Measurements from ENCODE around the gene ZNF619.
A peak's percentile ranks its signal among the peaks of the same experiment; 100 is the strongest.

The ZNF619 gene

DNA sequence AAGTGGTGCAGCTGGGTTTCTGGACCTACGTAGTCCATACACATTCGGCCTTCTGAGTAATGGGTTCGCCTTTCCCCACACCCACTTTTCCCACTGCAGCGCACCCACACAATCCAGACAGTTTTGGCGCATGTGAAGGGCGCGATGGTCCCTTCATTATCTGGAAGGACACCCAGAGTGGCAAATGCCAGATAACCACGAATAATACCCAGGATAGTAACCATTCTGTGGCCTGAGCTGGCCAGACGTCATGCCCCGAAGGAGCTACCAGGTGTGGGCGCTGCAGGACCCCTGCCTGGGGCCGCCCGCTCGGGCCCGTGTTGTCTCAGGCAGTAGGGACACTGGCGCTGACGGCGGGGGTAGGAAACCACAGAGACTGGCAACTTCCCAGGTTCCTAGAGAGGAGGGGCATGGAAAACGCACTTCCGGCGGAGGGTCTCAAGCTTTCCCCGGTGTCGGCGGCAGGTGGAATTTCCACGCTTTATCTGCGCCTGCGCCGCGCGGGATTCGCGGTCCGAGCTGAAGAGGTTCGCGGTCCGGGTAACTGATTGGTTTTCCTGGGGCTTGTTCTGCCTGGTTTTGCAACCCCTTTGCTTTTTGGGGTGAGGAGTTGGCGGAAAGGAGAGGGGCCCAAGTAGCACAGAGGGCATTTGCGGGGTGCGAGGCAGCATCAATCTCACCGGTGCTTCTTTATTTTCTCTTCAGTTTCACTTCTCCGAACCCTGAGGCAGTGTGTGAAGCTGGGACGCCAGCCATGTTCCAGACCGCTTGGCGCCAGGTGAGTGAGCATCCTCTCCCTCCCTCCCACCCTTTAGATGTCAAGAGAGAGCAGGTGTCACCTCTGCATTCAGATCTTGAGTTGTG, 28.9 kb downstream of the ZNF619 start, which contains the start of gene ZNF620:
Gene ZNF620, plus strand, starts transcription at position 441 of the 864 bp plus-strand sequence. Its CDS starts 314 bp downstream, at position 755.
- peak within 1 kb of the TSS; percentile 54 for H3K4me3 ChIP-seq (replicated peaks; ENCODE audit: low read depth, low read length)
- TF ChIP-seq, protein P1, sequence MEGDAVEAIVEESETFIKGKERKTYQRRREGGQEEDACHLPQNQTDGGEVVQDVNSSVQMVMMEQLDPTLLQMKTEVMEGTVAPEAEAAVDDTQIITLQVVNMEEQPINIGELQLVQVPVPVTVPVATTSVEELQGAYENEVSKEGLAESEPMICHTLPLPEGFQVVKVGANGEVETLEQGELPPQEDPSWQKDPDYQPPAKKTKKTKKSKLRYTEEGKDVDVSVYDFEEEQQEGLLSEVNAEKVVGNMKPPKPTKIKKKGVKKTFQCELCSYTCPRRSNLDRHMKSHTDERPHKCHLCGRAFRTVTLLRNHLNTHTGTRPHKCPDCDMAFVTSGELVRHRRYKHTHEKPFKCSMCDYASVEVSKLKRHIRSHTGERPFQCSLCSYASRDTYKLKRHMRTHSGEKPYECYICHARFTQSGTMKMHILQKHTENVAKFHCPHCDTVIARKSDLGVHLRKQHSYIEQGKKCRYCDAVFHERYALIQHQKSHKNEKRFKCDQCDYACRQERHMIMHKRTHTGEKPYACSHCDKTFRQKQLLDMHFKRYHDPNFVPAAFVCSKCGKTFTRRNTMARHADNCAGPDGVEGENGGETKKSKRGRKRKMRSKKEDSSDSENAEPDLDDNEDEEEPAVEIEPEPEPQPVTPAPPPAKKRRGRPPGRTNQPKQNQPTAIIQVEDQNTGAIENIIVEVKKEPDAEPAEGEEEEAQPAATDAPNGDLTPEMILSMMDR (IDR thresholded peaks at IDR 0.05; ENCODE audit: low read depth, low read length, missing control alignments), result peak; percentile 28
- no peak for DNase-seq (ENCODE audit: extremely low read depth, low read depth)

DNA sequence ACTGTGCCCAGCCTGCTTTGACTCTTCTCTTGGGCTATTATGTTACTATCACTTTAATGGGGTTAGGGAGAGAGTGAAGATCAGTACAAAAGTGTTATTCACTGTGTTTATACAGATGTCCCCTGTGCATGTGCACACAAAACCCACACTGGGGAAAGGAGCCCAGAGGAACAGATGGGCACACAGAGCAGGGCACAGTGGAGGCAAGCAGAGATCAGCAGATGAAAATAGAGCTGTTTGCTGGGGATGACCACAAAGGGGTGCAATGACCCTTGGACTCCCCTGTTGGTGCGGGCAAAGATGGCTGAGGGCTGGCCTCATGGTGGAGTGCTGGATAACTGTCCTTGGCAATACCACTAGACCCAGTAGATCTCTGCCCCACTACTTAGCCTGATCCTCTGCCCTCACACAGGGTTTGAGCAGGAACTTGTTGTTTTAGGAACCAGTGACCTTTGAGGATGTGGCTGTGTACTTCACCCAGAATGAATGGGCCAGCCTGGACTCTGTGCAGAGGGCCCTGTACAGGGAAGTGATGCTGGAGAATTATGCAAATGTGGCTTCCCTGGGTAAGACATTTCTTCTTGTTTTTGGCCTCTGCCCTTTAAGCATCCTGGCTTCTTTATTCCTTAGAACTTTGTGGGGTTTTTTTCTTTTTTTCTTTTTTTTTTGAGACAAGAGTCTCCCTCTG, 34.3 kb downstream of the ZNF619 start:
- no peak overlapping the region for H3K4me3 ChIP-seq (replicated peaks; ENCODE audit: low read depth, low read length)
- TF ChIP-seq, protein P1 (IDR thresholded peaks at IDR 0.05; ENCODE audit: low read depth, low read length, missing control alignments), result no peak
- no peak for DNase-seq (ENCODE audit: extremely low read depth, low read depth)

DNA sequence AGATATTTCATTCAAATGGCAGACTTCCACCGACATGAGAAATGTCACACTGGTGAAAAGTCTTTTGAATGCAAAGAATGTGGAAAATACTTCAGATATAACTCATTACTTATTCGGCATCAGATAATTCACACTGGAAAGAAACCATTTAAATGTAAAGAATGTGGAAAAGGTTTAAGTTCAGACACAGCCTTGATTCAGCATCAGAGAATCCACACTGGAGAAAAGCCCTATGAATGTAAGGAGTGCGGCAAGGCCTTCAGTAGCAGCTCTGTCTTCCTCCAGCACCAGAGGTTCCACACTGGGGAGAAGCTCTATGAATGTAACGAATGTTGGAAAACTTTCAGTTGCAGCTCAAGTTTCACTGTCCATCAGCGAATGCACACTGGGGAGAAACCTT, 39.3 kb downstream of the ZNF619 start:
- DNase-seq (ENCODE audit: extremely low read depth, low read depth), result no peak
- TF ChIP-seq, protein P1 (IDR thresholded peaks at IDR 0.05; ENCODE audit: low read depth, low read length, missing control alignments), result no peak
- H3K4me3 ChIP-seq (replicated peaks; ENCODE audit: low read depth, low read length), result no peak overlapping the region

DNA sequence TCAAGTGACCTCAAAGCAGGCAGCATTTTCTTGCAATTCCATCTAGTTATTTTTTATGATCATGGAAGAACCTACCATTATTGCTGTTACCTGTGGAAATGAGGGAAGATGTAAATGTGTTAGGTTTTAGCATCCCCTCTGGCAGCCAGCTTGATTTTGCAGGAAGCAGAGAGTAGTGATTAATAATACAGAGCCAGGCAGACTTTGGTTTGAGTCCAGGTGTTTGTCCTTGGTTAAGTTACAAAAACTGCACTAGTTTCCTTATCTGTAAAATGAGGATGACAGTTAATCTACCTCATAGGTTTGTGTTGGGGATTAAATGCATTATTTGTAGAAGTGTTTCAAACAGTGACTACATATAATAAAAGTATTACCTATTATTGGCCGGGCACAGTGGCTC, 41.1 kb downstream of the ZNF619 start:
- no peak overlapping the region for H3K4me3 ChIP-seq (replicated peaks; ENCODE audit: low read depth, low read length)
- no peak for DNase-seq (ENCODE audit: extremely low read depth, low read depth)
- TF ChIP-seq, protein P1 (IDR thresholded peaks at IDR 0.05; ENCODE audit: low read depth, low read length, missing control alignments), result no peak

DNA sequence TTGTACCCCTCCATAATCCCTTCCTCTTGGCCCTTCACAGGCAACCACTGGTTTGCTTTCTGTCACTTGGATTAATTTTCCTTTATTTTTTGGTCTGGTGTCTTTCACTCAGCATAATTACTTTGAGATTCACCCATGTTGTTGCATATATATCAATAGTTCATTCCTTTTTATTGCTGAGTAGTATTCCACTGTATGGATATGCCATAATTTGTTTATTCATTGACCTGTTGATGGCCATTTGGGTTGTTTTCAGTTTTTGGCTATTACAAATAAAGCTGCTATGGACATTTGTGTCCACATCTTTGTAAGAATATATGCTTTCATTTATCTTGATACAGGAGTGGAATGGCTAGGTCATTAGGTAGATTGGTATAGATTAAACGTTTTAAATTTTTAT, 41.9 kb downstream of the ZNF619 start:
- TF ChIP-seq, protein P1 (IDR thresholded peaks at IDR 0.05; ENCODE audit: low read depth, low read length, missing control alignments), result no peak
- no peak for DNase-seq (ENCODE audit: extremely low read depth, low read depth)

DNA sequence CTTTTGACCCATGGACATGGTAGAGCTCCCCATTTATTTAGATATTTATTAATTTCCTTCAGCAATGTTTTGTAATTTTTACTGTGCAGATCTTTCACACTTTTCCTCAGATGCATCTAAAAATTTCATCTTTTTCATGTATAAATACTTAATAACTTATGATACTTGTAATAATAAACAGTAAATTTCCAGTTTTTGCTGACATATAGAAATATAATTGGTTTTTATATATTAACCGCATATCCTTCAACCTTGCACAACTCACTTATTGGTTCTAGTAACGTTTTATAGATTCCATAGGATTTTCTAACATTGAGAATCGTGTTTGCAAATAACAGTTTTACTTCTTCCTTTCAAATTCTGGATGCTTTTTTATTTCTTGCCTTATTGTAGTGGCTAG, 44.3 kb downstream of the ZNF619 start:
- no peak overlapping the region for H3K4me3 ChIP-seq (replicated peaks; ENCODE audit: low read depth, low read length)
- TF ChIP-seq, protein P1 (IDR thresholded peaks at IDR 0.05; ENCODE audit: low read depth, low read length, missing control alignments), result no peak
- no peak for DNase-seq (ENCODE audit: extremely low read depth, low read depth)

More for the DNA sequence above, 41.9 kb downstream of the ZNF619 start:
- H3K4me3 ChIP-seq (replicated peaks; ENCODE audit: low read depth, low read length), result no peak overlapping the region
